GM12878 (cell line): ENCODE measurements around the gene CDHR5. TPM values are rescaled to one million over a fixed set of nuclear protein-coding genes. Genes with fewer than 3 reads are reported as not detected.

ENCODE experiments used
- SMAD1 ChIP-seq: fragments of 450-650 bp; IDR thresholded peaks from 2 replicates; pipeline ENCODE4 v1.6.1; 2018; ENCODE audit warnings: mild to moderate bottlenecking, low read depth; ENCODE audit not compliant: partially characterized antibody
- microRNA counts: library from miRNA; unstranded; fragments of <30 nt; microRNA quantifications from one replicate; lab custom pipeline; 2016
- microRNA-seq: library from miRNA; unstranded; fragments of <30 nt; microRNA quantifications from one replicate; pipeline ENCODE4, GENCODE V29; 2018
- polyA plus RNA-seq, 11 experiments: library from polyadenylated mRNA; depleted of rRNA in 4 of 11; unstranded in 6 of 11; stranded (reverse) in 5 of 11; fragments of >200 nt; fragmentation: Nextera tagmentation in 4 of 11; fragmentation: Illumina TruSeq in 1 of 11; extraction: Ambion mirVana in 4 of 11; extraction: Trizol in 1 of 11; gene quantifications; 1 replicate in 1 of 11; 2 replicates in 10 of 11; pipeline versions ENCODE4 v1.2.1 to v1.2.3, GENCODE V29; 2011 to 2016; ENCODE audit warnings: inconsistent platforms in 2 of 11, missing spikeins in 2 of 11, low read depth in 1 of 11
- small RNA-seq: library from RNA; depleted of rRNA; stranded (forward); fragments of <200 nt; gene quantifications from one replicate; pipeline ENCODE3, GENCODE V24; 2014
- total RNA-seq, 4 experiments: library from RNA; depleted of rRNA in 3 of 4; stranded (reverse); fragments of >200 nt in 3 of 4; fragmentation: Illumina TruSeq in 1 of 4; extraction: Trizol in 1 of 4; gene quantifications; 2 replicates each; pipeline versions ENCODE4 v1.2.1 to v1.2.3, GENCODE V29; 2013 to 2021

The CDHR5 gene
- total and polyA plus RNA-seq, 10 of the 15 experiments (the other 5 are each of a cell fraction or from before 2014, with no cell fraction given) = 0.06 TPM; not detected in 9

- no peak for TF ChIP-seq SMAD1
Observed at GRCh38 chr11:567011-567628, 57.6 kb downstream of the CDHR5 start (continued).

MicroRNA genes within 50 kb of the gene (microRNA counts, 767-probe panel; counts per million panel counts)
- microRNA hsa-miR-210 (lab: Ali Mortazavi, UCI) = 2,553 counts per million, percentile 84 among the panel's probes with 10 or more counts

Small RNA genes lying within 50 kb of the gene (microRNA-seq; reads per million reads assigned to microRNA genes)
- gene MIR210 = 808 reads per million, percentile 88 among the genes with 10 or more reads in this experiment

Small RNA genes lying within 50 kb of the gene (small RNA-seq; reads per million reads assigned to genes)
- gene MIR210 = 439 reads per million, percentile 99 among the genes with 10 or more reads in this experiment

Other genes starting within 250 kb of the CDHR5 start
Only the 7 nearest of the 27 such genes appear.
- gene LMNTD2, start 64.2 kb downstream of the CDHR5 start, total RNA-seq (2014; rRNA removed) = 2.1 and 3.8 TPM in 2 replicates
- 0.45 and 0.83 TPM in 2 replicates for gene LMNTD2, start 64.2 kb downstream of the CDHR5 start, total RNA-seq (2014; rRNA removed; fragmentation: Illumina TruSeq; extraction: Trizol)
- gene LMNTD2, start 64.2 kb downstream of the CDHR5 start, total RNA-seq (2021) = 2.8 and 3.3 TPM in 2 replicates
- gene LMNTD2, start 64.2 kb downstream of the CDHR5 start, polyA plus RNA-seq (2011; rRNA removed) = 0.99 and 1.2 TPM in 2 replicates
- gene LMNTD2, start 64.2 kb downstream of the CDHR5 start, polyA plus RNA-seq (2014; fragmentation: Illumina TruSeq; extraction: Trizol) = 0.22 TPM in 1 of 2 replicates, not detected in the other
- gene LMNTD2, start 64.2 kb downstream of the CDHR5 start, polyA plus RNA-seq (2014; fragmentation: Nextera tagmentation; extraction: Ambion mirVana) = not detected
- 3.5 and 4.1 TPM in 2 replicates for gene LMNTD2, start 64.2 kb downstream of the CDHR5 start, polyA plus RNA-seq (2014; rRNA removed)
- gene LMNTD2, start 64.2 kb downstream of the CDHR5 start, polyA plus RNA-seq (2016; fragmentation: Nextera tagmentation; extraction: Ambion mirVana) = 1 to 10 TPM in 1 of 2 experiments, under 1 TPM in 1; 0.88 to 1.4 TPM
- 17.8 and 19.0 TPM in 2 replicates for gene RASSF7, start 64.0 kb downstream of the CDHR5 start, total RNA-seq (2014; rRNA removed)
- 2.8 and 3.0 TPM in 2 replicates for gene RASSF7, start 64.0 kb downstream of the CDHR5 start, total RNA-seq (2014; rRNA removed; fragmentation: Illumina TruSeq; extraction: Trizol)
- 15.1 and 16.8 TPM in 2 replicates for gene RASSF7, start 64.0 kb downstream of the CDHR5 start, total RNA-seq (2021)
- 3.4 and 9.6 TPM in 2 replicates for gene RASSF7, start 64.0 kb downstream of the CDHR5 start, polyA plus RNA-seq (2011; rRNA removed)
- 0.16 and 1.1 TPM in 2 replicates for gene RASSF7, start 64.0 kb downstream of the CDHR5 start, polyA plus RNA-seq (2014; fragmentation: Illumina TruSeq; extraction: Trizol)
- gene RASSF7, start 64.0 kb downstream of the CDHR5 start, polyA plus RNA-seq (2014; fragmentation: Nextera tagmentation; extraction: Ambion mirVana) = 1 to 10 TPM in 1 of 2 experiments, under 1 TPM in 1; 0.39 to 1.0 TPM
- gene RASSF7, start 64.0 kb downstream of the CDHR5 start, polyA plus RNA-seq (2014; rRNA removed) = 21.0 and 26.4 TPM in 2 replicates
- 10 to 100 TPM; 22.2 to 29.7 TPM for gene RASSF7, start 64.0 kb downstream of the CDHR5 start, polyA plus RNA-seq (2016; fragmentation: Nextera tagmentation; extraction: Ambion mirVana)
- gene PHRF1, start 48.5 kb downstream of the CDHR5 start, total RNA-seq (2014; rRNA removed) = 19.2 and 22.0 TPM in 2 replicates
- gene PHRF1, start 48.5 kb downstream of the CDHR5 start, total RNA-seq (2014; rRNA removed; fragmentation: Illumina TruSeq; extraction: Trizol) = 8.8 and 11.1 TPM in 2 replicates
- gene PHRF1, start 48.5 kb downstream of the CDHR5 start, total RNA-seq (2021) = 39.4 and 43.5 TPM in 2 replicates
- 4.9 and 11.7 TPM in 2 replicates for gene PHRF1, start 48.5 kb downstream of the CDHR5 start, polyA plus RNA-seq (2011; rRNA removed)
- 2.4 and 8.0 TPM in 2 replicates for gene PHRF1, start 48.5 kb downstream of the CDHR5 start, polyA plus RNA-seq (2014; fragmentation: Illumina TruSeq; extraction: Trizol)
- gene PHRF1, start 48.5 kb downstream of the CDHR5 start, polyA plus RNA-seq (2014; fragmentation: Nextera tagmentation; extraction: Ambion mirVana) = under 1 TPM; 0.13 to 0.42 TPM
- gene PHRF1, start 48.5 kb downstream of the CDHR5 start, polyA plus RNA-seq (2014; rRNA removed) = 23.4 and 28.2 TPM in 2 replicates
- 10 to 100 TPM; 18.5 to 21.7 TPM for gene PHRF1, start 48.5 kb downstream of the CDHR5 start, polyA plus RNA-seq (2016; fragmentation: Nextera tagmentation; extraction: Ambion mirVana)
- 119 and 141 TPM in 2 replicates for gene IRF7, start 9.0 kb downstream of the CDHR5 start, total RNA-seq (2014; rRNA removed)
- 24.3 and 24.4 TPM in 2 replicates for gene IRF7, start 9.0 kb downstream of the CDHR5 start, total RNA-seq (2014; rRNA removed; fragmentation: Illumina TruSeq; extraction: Trizol)
- gene IRF7, start 9.0 kb downstream of the CDHR5 start, total RNA-seq (2021) = 115 and 116 TPM in 2 replicates
- 22.0 and 65.3 TPM in 2 replicates for gene IRF7, start 9.0 kb downstream of the CDHR5 start, polyA plus RNA-seq (2011; rRNA removed)
- 0.71 and 8.1 TPM in 2 replicates for gene IRF7, start 9.0 kb downstream of the CDHR5 start, polyA plus RNA-seq (2014; fragmentation: Illumina TruSeq; extraction: Trizol)
- gene IRF7, start 9.0 kb downstream of the CDHR5 start, polyA plus RNA-seq (2014; fragmentation: Nextera tagmentation; extraction: Ambion mirVana) = 10 to 100 TPM in 1 of 2 experiments, 1 to 10 TPM in 1; 4.4 to 26.4 TPM
- gene IRF7, start 9.0 kb downstream of the CDHR5 start, polyA plus RNA-seq (2014; rRNA removed) = 129 and 142 TPM in 2 replicates
- gene IRF7, start 9.0 kb downstream of the CDHR5 start, polyA plus RNA-seq (2016; fragmentation: Nextera tagmentation; extraction: Ambion mirVana) = 10 to 100 TPM; 69.9 to 88.5 TPM
- gene SCT, start 2.2 kb upstream of the CDHR5 start, total RNA-seq (2014; rRNA removed) = not detected in 2 replicates
- gene SCT, start 2.2 kb upstream of the CDHR5 start, total RNA-seq (2014; rRNA removed; fragmentation: Illumina TruSeq; extraction: Trizol) = not detected in 2 replicates
- gene SCT, start 2.2 kb upstream of the CDHR5 start, total RNA-seq (2021) = not detected in 2 replicates
- gene SCT, start 2.2 kb upstream of the CDHR5 start, polyA plus RNA-seq (2011; rRNA removed) = not detected in 2 replicates
- gene SCT, start 2.2 kb upstream of the CDHR5 start, polyA plus RNA-seq (2014; fragmentation: Illumina TruSeq; extraction: Trizol) = not detected in 2 replicates
- not detected for gene SCT, start 2.2 kb upstream of the CDHR5 start, polyA plus RNA-seq (2014; fragmentation: Nextera tagmentation; extraction: Ambion mirVana)
- gene SCT, start 2.2 kb upstream of the CDHR5 start, polyA plus RNA-seq (2014; rRNA removed) = not detected in 2 replicates
- gene SCT, start 2.2 kb upstream of the CDHR5 start, polyA plus RNA-seq (2016; fragmentation: Nextera tagmentation; extraction: Ambion mirVana) = not detected
- not detected in 2 replicates for gene DRD4, start 12.3 kb upstream of the CDHR5 start, total RNA-seq (2014; rRNA removed)
- not detected in 2 replicates for gene DRD4, start 12.3 kb upstream of the CDHR5 start, total RNA-seq (2014; rRNA removed; fragmentation: Illumina TruSeq; extraction: Trizol)
- 0.24 TPM in 1 of 2 replicates, not detected in the other for gene DRD4, start 12.3 kb upstream of the CDHR5 start, total RNA-seq (2021)
- gene DRD4, start 12.3 kb upstream of the CDHR5 start, polyA plus RNA-seq (2011; rRNA removed) = not detected in 2 replicates
- not detected in 2 replicates for gene DRD4, start 12.3 kb upstream of the CDHR5 start, polyA plus RNA-seq (2014; fragmentation: Illumina TruSeq; extraction: Trizol)
- gene DRD4, start 12.3 kb upstream of the CDHR5 start, polyA plus RNA-seq (2014; fragmentation: Nextera tagmentation; extraction: Ambion mirVana) = not detected
- gene DRD4, start 12.3 kb upstream of the CDHR5 start, polyA plus RNA-seq (2014; rRNA removed) = not detected in 2 replicates
- gene DRD4, start 12.3 kb upstream of the CDHR5 start, polyA plus RNA-seq (2016; fragmentation: Nextera tagmentation; extraction: Ambion mirVana) = not detected
- 47.6 and 48.6 TPM in 2 replicates for gene DEAF1, start 70.3 kb upstream of the CDHR5 start, total RNA-seq (2014; rRNA removed)
- gene DEAF1, start 70.3 kb upstream of the CDHR5 start, total RNA-seq (2014; rRNA removed; fragmentation: Illumina TruSeq; extraction: Trizol) = 21.2 and 23.0 TPM in 2 replicates
- 51.3 and 57.1 TPM in 2 replicates for gene DEAF1, start 70.3 kb upstream of the CDHR5 start, total RNA-seq (2021)
- 10.2 and 21.6 TPM in 2 replicates for gene DEAF1, start 70.3 kb upstream of the CDHR5 start, polyA plus RNA-seq (2011; rRNA removed)
- gene DEAF1, start 70.3 kb upstream of the CDHR5 start, polyA plus RNA-seq (2014; fragmentation: Illumina TruSeq; extraction: Trizol) = 4.4 and 17.1 TPM in 2 replicates
- gene DEAF1, start 70.3 kb upstream of the CDHR5 start, polyA plus RNA-seq (2014; fragmentation: Nextera tagmentation; extraction: Ambion mirVana) = 1 to 10 TPM in 1 of 2 experiments, under 1 TPM in 1; 0.68 to 5.5 TPM
- gene DEAF1, start 70.3 kb upstream of the CDHR5 start, polyA plus RNA-seq (2014; rRNA removed) = 43.7 and 51.5 TPM in 2 replicates
- gene DEAF1, start 70.3 kb upstream of the CDHR5 start, polyA plus RNA-seq (2016; fragmentation: Nextera tagmentation; extraction: Ambion mirVana) = 10 to 100 TPM; 28.8 to 41.0 TPM